GM19035 (cell line): ENCODE measurements around the gene MYO5A.
"Not testable (repeated sequence)": the region's sequence is repeated elsewhere in the genome, so short reads cannot be mapped to it uniquely, and the experiment has no call there.

ENCODE experiments used
- ATAC-seq: cut with Tn5 transposase; IDR thresholded peaks from one replicate; pipeline ENCODE4 v1.9.1; 2021; ENCODE audit not compliant: unreplicated experiment

The MYO5A gene

GRCh38 chr15:52509500-52510245 lies 19.0 kb downstream of the MYO5A start:
- no peak for ATAC-seq

- no peak for ATAC-seq
Observed at GRCh38 chr15:52506549-52506948, 22.1 kb downstream of the MYO5A start.

GRCh38 chr15:52505151-52505550 lies 23.5 kb downstream of the MYO5A start:
- no peak for ATAC-seq

- ATAC-seq: peak; percentile 68
Observed at GRCh38 chr15:52503788-52504496, 24.7 kb downstream of the MYO5A start.

- no peak for ATAC-seq
Observed at GRCh38 chr15:52502608-52503007, 26.1 kb downstream of the MYO5A start.

GRCh38 chr15:52499506-52499905 lies 29.2 kb downstream of the MYO5A start:
- ATAC-seq: no peak

GRCh38 chr15:52498706-52499105 lies 30.0 kb downstream of the MYO5A start:
- no peak for ATAC-seq

GRCh38 chr15:52496776-52497470 lies 31.8 kb downstream of the MYO5A start:
- no peak for ATAC-seq

GRCh38 chr15:52496175-52496574 lies 32.5 kb downstream of the MYO5A start:
- no peak for ATAC-seq

- ATAC-seq: no peak
Observed at GRCh38 chr15:52495125-52495524, 33.6 kb downstream of the MYO5A start.

GRCh38 chr15:52493968-52494367 lies 34.7 kb downstream of the MYO5A start:
- ATAC-seq: no peak

- ATAC-seq: no peak
Observed at GRCh38 chr15:52492132-52492531, 36.5 kb downstream of the MYO5A start.

- no peak for ATAC-seq
Observed at GRCh38 chr15:52491472-52491871, 37.2 kb downstream of the MYO5A start.

GRCh38 chr15:52489430-52489829 lies 39.2 kb downstream of the MYO5A start:
- ATAC-seq: not testable (repeated sequence)

GRCh38 chr15:52488830-52489229 lies 39.9 kb downstream of the MYO5A start:
- no peak for ATAC-seq

- ATAC-seq: no peak
Observed at GRCh38 chr15:52486003-52486996, 42.4 kb downstream of the MYO5A start.

- ATAC-seq: no peak
Observed at GRCh38 chr15:52485290-52485689, 43.4 kb downstream of the MYO5A start.

GRCh38 chr15:52483707-52484106 lies 45.0 kb downstream of the MYO5A start:
- ATAC-seq: no peak

GRCh38 chr15:52481915-52482314 lies 46.8 kb downstream of the MYO5A start:
- ATAC-seq: peak; percentile 98

GRCh38 chr15:52480990-52481389 lies 47.7 kb downstream of the MYO5A start:
- no peak for ATAC-seq

GRCh38 chr15:52466716-52467115 lies 62.0 kb downstream of the MYO5A start:
- ATAC-seq: no peak
